Cardiac muscle cell (in vitro differentiated cells and primary cell): ENCODE results near the gene NDUFA11. TPM values are rescaled to one million over a fixed set of nuclear protein-coding genes. Genes with fewer than 3 reads are reported as not detected.
"Not testable (repeated sequence)": the region's sequence is repeated elsewhere in the genome, so short reads cannot be mapped to it uniquely, and the experiment has no call there.

Experiments
- DNase-seq, 2 donors: peaks; one replicate each; pipeline versions ENCODE4 v3.0.0 to v3.0.0-alpha.2; 2010 to 2017; ENCODE audit warnings: low read depth in 1 of 2, low spot score in 1 of 2
- H3K27ac ChIP-seq: fragments of 200-600 bp; sonication (generic); 2 replicates; pipeline ENCODE4 v1.5.1; 2016
- H3K27me3 ChIP-seq: fragments of 200-600 bp; sonication (generic); 2 replicates; pipeline ENCODE4 v1.6.0; 2016; ENCODE audit warnings: control low read depth
- H3K36me3 ChIP-seq: fragments of 200-600 bp; sonication (generic); 2 replicates; pipeline ENCODE4 v1.5.1; 2016; ENCODE audit warnings: control low read depth
- H3K4me1 ChIP-seq: fragments of 200-600 bp; sonication (generic); 2 replicates; pipeline ENCODE4 v1.8.1; 2017; ENCODE audit warnings: low read depth, mild to moderate bottlenecking, mixed run types
- H3K4me3 ChIP-seq: fragments of 200-600 bp; sonication (generic); 2 replicates; pipeline ENCODE4 v1.5.1; 2016; ENCODE audit warnings: mild to moderate bottlenecking
- H3K9me3 ChIP-seq: fragments of 200-600 bp; sonication (generic); 2 replicates; pipeline ENCODE4 v1.5.1; 2017; ENCODE audit warnings: low read depth, mild to moderate bottlenecking, control low read depth
- polyA plus RNA-seq: library from polyadenylated mRNA; unstranded; fragments of >200 nt; fragmentation: Nextera tagmentation; extraction: Ambion mirVana; gene quantifications from 2 replicates; pipeline ENCODE4 v1.2.1, GENCODE V29; 2016
- total RNA-seq: library from RNA; depleted of rRNA; stranded (reverse); fragments of >200 nt; gene quantifications from 2 replicates; pipeline ENCODE4 v1.2.3, GENCODE V29; 2016
- TF ChIP-seq, protein P1 (sequence below): IDR thresholded peaks from 2 replicates; pipeline ENCODE4 v1.5.1; 2012; ENCODE audit warnings: low read depth, mild to moderate bottlenecking, low read length

Gene NDUFA11
- total and polyA plus RNA-seq, 2 experiments from 2014 or later: 295 to 760 TPM

DNA sequence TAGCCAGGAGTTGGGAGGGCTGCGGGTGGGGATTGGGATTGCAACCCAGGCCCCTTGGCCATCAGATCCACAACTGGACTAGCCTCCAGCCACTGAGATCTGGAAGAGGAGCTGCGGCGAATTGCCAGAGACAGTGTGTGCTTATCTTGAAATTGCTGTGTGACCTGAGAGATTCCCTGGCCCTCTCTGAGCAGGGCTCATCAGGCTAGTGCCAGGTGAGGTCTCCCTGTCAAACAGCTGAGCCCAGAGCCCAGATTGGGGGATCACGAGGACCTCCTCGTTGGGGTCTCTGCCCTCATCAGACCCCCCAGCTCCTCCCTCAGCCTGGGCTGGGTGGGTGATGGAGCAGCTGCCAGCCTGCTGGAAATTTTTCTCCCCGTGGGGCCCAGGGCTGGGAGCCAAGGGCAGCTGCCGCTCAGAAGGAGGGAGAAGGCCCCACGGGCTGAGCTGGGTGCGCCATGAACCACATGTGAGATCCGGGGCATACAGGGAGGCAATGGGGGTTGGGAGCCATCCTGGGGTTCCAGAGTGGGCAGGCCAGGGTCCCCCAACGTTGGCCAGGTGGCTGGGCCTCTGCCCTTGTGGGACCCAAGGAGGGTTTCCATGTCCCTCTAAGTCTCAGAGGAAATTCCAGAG, 40.4 kb downstream of the NDUFA11 start:
- Histone ChIP-seq H3K36me3 (no peaks in the 10 kb centered on the region), H3K27me3 (no peaks in the 10 kb centered on the region), H3K4me1 (no peaks in the 10 kb centered on the region), H3K27ac (no peak overlapping the region), H3K9me3 (no peaks in the 10 kb centered on the region), H3K4me3 (no peak overlapping the region)
- no peak for DNase-seq
- TF ChIP-seq, protein P1, sequence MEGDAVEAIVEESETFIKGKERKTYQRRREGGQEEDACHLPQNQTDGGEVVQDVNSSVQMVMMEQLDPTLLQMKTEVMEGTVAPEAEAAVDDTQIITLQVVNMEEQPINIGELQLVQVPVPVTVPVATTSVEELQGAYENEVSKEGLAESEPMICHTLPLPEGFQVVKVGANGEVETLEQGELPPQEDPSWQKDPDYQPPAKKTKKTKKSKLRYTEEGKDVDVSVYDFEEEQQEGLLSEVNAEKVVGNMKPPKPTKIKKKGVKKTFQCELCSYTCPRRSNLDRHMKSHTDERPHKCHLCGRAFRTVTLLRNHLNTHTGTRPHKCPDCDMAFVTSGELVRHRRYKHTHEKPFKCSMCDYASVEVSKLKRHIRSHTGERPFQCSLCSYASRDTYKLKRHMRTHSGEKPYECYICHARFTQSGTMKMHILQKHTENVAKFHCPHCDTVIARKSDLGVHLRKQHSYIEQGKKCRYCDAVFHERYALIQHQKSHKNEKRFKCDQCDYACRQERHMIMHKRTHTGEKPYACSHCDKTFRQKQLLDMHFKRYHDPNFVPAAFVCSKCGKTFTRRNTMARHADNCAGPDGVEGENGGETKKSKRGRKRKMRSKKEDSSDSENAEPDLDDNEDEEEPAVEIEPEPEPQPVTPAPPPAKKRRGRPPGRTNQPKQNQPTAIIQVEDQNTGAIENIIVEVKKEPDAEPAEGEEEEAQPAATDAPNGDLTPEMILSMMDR: no peak

DNA sequence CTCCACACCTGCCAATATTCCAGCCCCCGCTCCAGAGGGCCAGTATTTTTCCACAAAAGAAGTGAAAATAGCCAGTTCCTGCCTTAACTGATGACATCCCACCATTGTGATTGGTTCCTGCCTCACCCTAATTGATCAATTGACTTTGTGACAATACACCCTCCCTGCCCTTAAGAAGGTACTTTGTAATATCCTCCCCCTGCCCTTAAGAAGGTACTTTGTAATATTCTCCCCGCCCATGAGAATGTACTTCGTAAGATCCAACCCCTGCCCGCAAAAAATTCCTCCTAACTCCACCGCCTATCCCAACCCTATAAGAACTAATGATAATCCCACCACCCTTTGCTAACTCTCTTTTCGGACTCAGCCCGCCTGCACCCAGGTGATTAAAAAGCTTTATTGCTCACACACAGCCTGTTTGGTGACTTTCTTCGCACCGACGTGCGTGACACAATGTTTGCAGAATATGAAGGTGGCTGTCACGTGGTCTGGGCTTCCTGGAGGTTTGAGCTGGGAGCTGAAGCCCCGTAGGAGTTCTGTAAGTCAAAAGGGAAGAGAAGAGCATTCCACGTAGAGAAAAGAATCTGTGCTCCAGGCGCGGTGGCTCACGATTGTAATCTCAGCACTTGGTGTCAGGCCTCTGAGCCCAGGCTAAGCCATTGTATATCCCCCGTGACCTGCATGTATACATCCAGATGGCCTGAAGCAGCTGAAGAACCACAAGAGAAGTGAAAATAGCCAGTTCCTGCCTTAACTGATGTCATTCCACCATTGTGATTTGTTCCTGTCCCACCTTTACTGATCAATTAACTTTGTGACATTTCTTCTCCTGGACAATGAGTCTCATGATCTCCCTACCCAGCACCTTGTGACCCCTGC, 46.1 kb downstream of the NDUFA11 start:
- no peaks in the 10 kb centered on the region for H3K9me3 ChIP-seq
- H3K27ac ChIP-seq: no peak overlapping the region

DNA sequence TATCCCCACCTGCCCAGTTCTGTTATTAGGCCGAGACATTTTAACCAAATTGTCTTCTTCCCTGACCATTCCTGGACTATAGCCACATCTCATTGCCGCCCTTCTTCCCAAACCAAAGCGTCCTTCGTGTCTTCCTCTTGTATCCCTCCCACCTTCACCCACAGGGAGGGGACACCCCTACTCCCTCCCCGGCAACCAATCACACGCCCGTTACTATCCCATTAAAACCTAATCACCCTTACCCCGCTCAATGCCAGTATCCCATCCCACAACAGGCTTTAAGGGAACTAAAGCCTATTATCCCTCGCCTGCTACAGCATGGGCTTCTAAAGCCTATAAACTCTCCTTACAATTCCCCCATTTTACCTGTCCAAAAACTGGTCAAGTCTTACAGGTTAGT, 48.4 kb downstream of the NDUFA11 start:
- not testable (repeated sequence) for H3K27me3 ChIP-seq, H3K4me1 ChIP-seq, H3K4me3 ChIP-seq, H3K27ac ChIP-seq, DNase-seq, H3K9me3 ChIP-seq, H3K36me3 ChIP-seq

More for the DNA sequence above, 46.1 kb downstream of the NDUFA11 start:
- Histone ChIP-seq H3K27me3 (no peaks in the 10 kb centered on the region), H3K4me1 (no peaks in the 10 kb centered on the region), H3K4me3 (no peak overlapping the region), H3K36me3 (no peaks in the 10 kb centered on the region)
- TF ChIP-seq, protein P1: no peak
- no peak for DNase-seq

DNA sequence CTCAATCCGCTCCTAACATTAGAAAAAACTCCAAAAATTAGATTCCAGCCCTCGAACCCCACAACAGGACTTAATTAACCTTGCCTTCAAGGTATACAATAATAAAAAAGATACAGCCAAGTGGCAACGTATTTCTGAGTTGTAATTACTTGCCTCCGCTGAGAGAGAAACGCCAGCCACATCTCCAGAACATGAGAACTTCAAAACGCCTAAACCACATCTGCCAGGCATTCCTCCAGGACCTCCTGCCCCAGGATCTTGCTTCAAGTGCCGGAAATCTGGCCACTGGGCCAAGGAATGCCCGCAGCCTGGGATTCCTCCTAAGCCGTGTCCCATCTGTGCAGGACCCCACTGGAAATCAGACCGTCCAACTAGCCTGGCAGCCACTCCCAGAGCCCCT, 49.5 kb downstream of the NDUFA11 start:
- H3K4me3 ChIP-seq, DNase-seq, H3K4me1 ChIP-seq, H3K27me3 ChIP-seq, H3K9me3 ChIP-seq, H3K36me3 ChIP-seq, H3K27ac ChIP-seq: not testable (repeated sequence)

DNA sequence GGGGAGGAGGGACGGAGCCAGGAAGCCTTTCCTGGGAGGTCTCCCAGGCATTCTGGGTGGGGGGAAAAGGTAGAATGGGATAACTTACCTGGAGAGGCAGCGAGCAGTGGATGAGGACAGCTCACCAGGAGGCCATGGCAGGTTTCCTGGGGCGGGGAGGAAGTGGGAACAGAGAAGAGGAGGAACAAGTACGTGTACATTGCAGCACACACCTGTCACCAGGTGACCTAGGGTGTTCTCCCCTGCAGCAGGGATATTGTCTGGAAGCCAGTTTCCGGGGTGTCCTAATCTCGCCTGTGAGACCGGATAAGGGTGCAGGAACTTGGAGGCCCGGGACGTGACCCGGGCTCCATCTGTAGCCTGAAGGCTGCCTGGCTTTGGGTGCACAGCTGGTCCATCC, 52.3 kb downstream of the NDUFA11 start, which contains the start of gene FUT3:
TSS of gene FUT3 (minus strand) at position 148 of the 400 bp plus-strand sequence.
- Histone ChIP-seq H3K9me3 (no peaks in the 10 kb centered on the region), H3K4me3 (no peak within 1 kb of the TSS), H3K4me1 (no peaks in the 10 kb centered on the region), H3K36me3 (no peaks in the 10 kb centered on the region), H3K27ac (no peak within 1 kb of the TSS), H3K27me3 (no peaks in the 10 kb centered on the region)
- no peak for DNase-seq
- TF ChIP-seq, protein P1: no peak

DNA sequence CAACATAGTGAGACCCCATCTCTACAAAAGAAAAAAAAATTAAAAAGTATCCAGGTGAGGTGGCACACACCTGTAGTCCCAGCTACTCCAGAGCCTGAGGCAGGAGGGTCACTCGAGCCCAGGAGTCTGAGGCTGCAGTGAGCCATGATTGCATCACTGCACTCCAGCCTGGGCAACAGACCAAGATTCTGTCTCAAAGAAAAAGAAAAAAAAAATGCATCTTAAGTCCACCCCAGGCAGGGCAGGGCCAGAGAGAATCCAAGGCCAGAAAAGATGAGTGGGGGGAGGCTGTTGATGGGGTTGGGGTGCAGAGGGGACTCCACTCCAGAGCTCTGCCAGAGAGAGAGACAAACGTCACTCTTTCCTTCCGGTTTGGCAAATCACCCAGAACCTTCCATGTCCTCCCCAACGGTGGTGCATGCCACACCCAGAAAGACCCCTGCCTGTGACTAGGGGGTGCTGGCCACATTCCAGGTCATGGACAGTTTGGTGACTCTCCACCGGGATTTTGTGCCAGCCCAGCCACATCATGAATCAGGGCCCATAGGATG, 52.8 kb downstream of the NDUFA11 start:
- TF ChIP-seq, protein P1: no peak
- peak in 1 of 2 donors; percentile 79 for DNase-seq
- no peak overlapping the region for H3K4me3 ChIP-seq
- H3K27ac ChIP-seq: no peak overlapping the region
- H3K9me3 ChIP-seq: no peaks in the 10 kb centered on the region
- no peaks in the 10 kb centered on the region for H3K27me3 ChIP-seq
- no peaks in the 10 kb centered on the region for H3K36me3 ChIP-seq
- H3K4me1 ChIP-seq: no peaks in the 10 kb centered on the region
